Measurements from ENCODE around the gene HEBP1. TPM values are rescaled to one million over a fixed set of nuclear protein-coding genes. Genes with fewer than 3 reads are reported as not detected.
"Not testable (repeated sequence)": the region's sequence is repeated elsewhere in the genome, so short reads cannot be mapped to it uniquely, and the experiment has no call there.

Gene HEBP1
- total RNA-seq, 1 donor from 2014 or later: 14.7 TPM

GRCh38 chr12:13036881-13037280 lies 36.8 kb upstream of the HEBP1 start:
- no peak for DNase-seq (ENCODE audit: low read depth)
- H3K27me3 ChIP-seq (ENCODE audit: control insufficient read depth, insufficient read depth, low read length): no peaks in the 10 kb centered on the region
- no peaks in the 10 kb centered on the region for H3K36me3 ChIP-seq (ENCODE audit: control insufficient read depth, insufficient read depth, low read length)
- H3K4me3 ChIP-seq (ENCODE audit: low read depth, low read length): no peak overlapping the region
- TF ChIP-seq CTCF (IDR thresholded peaks at IDR 0.05; ENCODE audit: insufficient read depth, low read length, poor library complexity, severe bottlenecking): no peak

- DNase-seq (ENCODE audit: low read depth); H3K4me3 ChIP-seq (ENCODE audit: low read depth, low read length); H3K36me3 ChIP-seq (ENCODE audit: control insufficient read depth, insufficient read depth, low read length); H3K27me3 ChIP-seq (ENCODE audit: control insufficient read depth, insufficient read depth, low read length): not testable (repeated sequence)
Measured at GRCh38 chr12:13035335-13035734, 35.3 kb upstream of the HEBP1 start.

- no peaks in the 10 kb centered on the region for H3K36me3 ChIP-seq (ENCODE audit: control insufficient read depth, insufficient read depth, low read length)
- no peak for TF ChIP-seq CTCF (IDR thresholded peaks at IDR 0.05; ENCODE audit: insufficient read depth, low read length, poor library complexity, severe bottlenecking)
- no peak overlapping the region for H3K4me3 ChIP-seq (ENCODE audit: low read depth, low read length)
- no peak for DNase-seq (ENCODE audit: low read depth)
- H3K27me3 ChIP-seq (ENCODE audit: control insufficient read depth, insufficient read depth, low read length): no peaks in the 10 kb centered on the region
Measured at GRCh38 chr12:13033476-13033875, 33.4 kb upstream of the HEBP1 start.

- Histone ChIP-seq H3K36me3 (ENCODE audit: control insufficient read depth, insufficient read depth, low read length) (no peaks in the 10 kb centered on the region), H3K4me3 (ENCODE audit: low read depth, low read length) (no peak overlapping the region), H3K27me3 (ENCODE audit: control insufficient read depth, insufficient read depth, low read length) (no peaks in the 10 kb centered on the region)
- TF ChIP-seq CTCF (IDR thresholded peaks at IDR 0.05; ENCODE audit: insufficient read depth, low read length, poor library complexity, severe bottlenecking): no peak
- DNase-seq (ENCODE audit: low read depth): no peak
Measured at GRCh38 chr12:13032164-13032563, 32.1 kb upstream of the HEBP1 start.

- TF ChIP-seq CTCF (IDR thresholded peaks at IDR 0.05; ENCODE audit: insufficient read depth, low read length, poor library complexity, severe bottlenecking): no peak
- Histone ChIP-seq H3K4me3 (ENCODE audit: low read depth, low read length) (no peak overlapping the region), H3K36me3 (ENCODE audit: control insufficient read depth, insufficient read depth, low read length) (no peaks in the 10 kb centered on the region), H3K27me3 (ENCODE audit: control insufficient read depth, insufficient read depth, low read length) (no peaks in the 10 kb centered on the region)
- DNase-seq (ENCODE audit: low read depth): no peak
Measured at GRCh38 chr12:13030541-13031291, 30.7 kb upstream of the HEBP1 start.

GRCh38 chr12:13028825-13029570 lies 28.9 kb upstream of the HEBP1 start:
- Histone ChIP-seq H3K27me3 (ENCODE audit: control insufficient read depth, insufficient read depth, low read length) (no peaks in the 10 kb centered on the region), H3K4me3 (ENCODE audit: low read depth, low read length) (no peak overlapping the region), H3K36me3 (ENCODE audit: control insufficient read depth, insufficient read depth, low read length) (no peaks in the 10 kb centered on the region)
- DNase-seq (ENCODE audit: low read depth): no peak
- no peak for TF ChIP-seq CTCF (IDR thresholded peaks at IDR 0.05; ENCODE audit: insufficient read depth, low read length, poor library complexity, severe bottlenecking)

Data from kidney epithelial cell (primary cell).